HL-60/S4 treated with phorbol 12-myristate 13-acetate at 8.2 ng/mL for 4 days and 3 days (cell line): Measurements from ENCODE around the gene FATE1.

Source experiments
- in situ Hi-C: fragments of 300-500 bp; cut with MboI; formaldehyde crosslinking; loops from 2 replicates; pipeline ENCODE4 v1.15.0; 2022; ENCODE audit warnings: low sequenced_read_pairs

Gene FATE1

GRCh38 chrX:151702741-151703340 lies 13.0 kb upstream of the FATE1 start:
- in situ Hi-C loops, result no loop called here

GRCh38 chrX:151703487-151703886 lies 12.3 kb upstream of the FATE1 start:
- in situ Hi-C loops, result no loop called here

- in situ Hi-C loops, result no loop called here
Observed at GRCh38 chrX:151704041-151704663, 11.7 kb upstream of the FATE1 start.

- in situ Hi-C loops, result no loop called here
Observed at GRCh38 chrX:151708821-151709220, 7.0 kb upstream of the FATE1 start.

- in situ Hi-C loops, result no loop called here
Observed at GRCh38 chrX:151710457-151710856, 5.4 kb upstream of the FATE1 start.

GRCh38 chrX:151711154-151711553 lies 4.7 kb upstream of the FATE1 start:
- in situ Hi-C loops, result no loop called here

- in situ Hi-C loops, result no loop called here
Observed at GRCh38 chrX:151711787-151712186, 4.0 kb upstream of the FATE1 start.

- in situ Hi-C loops, result no loop called here
Observed at GRCh38 chrX:151712253-151712652, 3.6 kb upstream of the FATE1 start.

- in situ Hi-C loops, result no loop called here
Observed at GRCh38 chrX:151713849-151714248, 2.0 kb upstream of the FATE1 start.

GRCh38 chrX:151714362-151714761 lies 1.5 kb upstream of the FATE1 start:
- in situ Hi-C loops, result no loop called here

GRCh38 chrX:151722241-151722846 lies 6.5 kb downstream of the FATE1 start:
- in situ Hi-C loops, result no loop called here

- in situ Hi-C loops, result no loop called here
Observed at GRCh38 chrX:151723156-151723760, 7.4 kb downstream of the FATE1 start.

- in situ Hi-C loops, result no loop called here
Observed at GRCh38 chrX:151724563-151725337, 8.9 kb downstream of the FATE1 start.

- in situ Hi-C loops, result no loop called here
Observed at GRCh38 chrX:151725338-151725614, 9.4 kb downstream of the FATE1 start.

- in situ Hi-C loops, result no loop called here
Observed at GRCh38 chrX:151726751-151727150, 10.9 kb downstream of the FATE1 start.

GRCh38 chrX:151727346-151727745 lies 11.5 kb downstream of the FATE1 start:
- in situ Hi-C loops, result no loop called here

GRCh38 chrX:151729056-151729725 lies 13.4 kb downstream of the FATE1 start:
- in situ Hi-C loops, result no loop called here

GRCh38 chrX:151734446-151734845 lies 18.6 kb downstream of the FATE1 start, which contains the start of gene CNGA2:
Gene CNGA2, plus strand, starts transcription at chrX:151734746. Its CDS starts 3,738 bp downstream, at chrX:151738484.
- in situ Hi-C loops, result no loop called here

- in situ Hi-C loops, result no loop called here
Observed at GRCh38 chrX:151735219-151735618, 19.4 kb downstream of the FATE1 start.

- in situ Hi-C loops, result no loop called here
Observed at GRCh38 chrX:151736685-151737084, 20.9 kb downstream of the FATE1 start.

- in situ Hi-C loops, result no loop called here
Observed at GRCh38 chrX:151737494-151737893, 21.7 kb downstream of the FATE1 start.
